Measurements from ENCODE around the gene ROBO1.

DNA sequence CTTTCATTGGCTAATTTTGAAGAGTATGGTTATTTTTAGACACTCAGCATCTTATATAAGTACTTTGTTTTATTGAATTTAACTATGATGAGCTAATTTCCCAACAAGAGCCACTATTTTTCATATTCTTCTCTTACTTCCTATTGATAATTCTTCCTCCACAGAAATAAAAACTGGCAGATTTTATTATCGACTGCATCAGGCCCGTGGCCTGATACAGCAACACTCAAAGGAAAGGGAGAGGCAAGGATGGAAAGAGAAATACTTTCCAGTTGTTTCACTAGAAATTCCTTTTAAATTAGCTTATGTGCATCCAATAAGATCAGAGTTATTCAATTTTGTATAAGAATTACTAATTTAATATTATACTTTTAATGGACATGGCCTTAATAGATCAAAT, 886.3 kb downstream of the ROBO1 start:
- TF ChIP-seq EZH2 (IDR thresholded peaks at IDR 0.05; ENCODE audit: low read length): no peak
- TF ChIP-seq, protein P1, sequence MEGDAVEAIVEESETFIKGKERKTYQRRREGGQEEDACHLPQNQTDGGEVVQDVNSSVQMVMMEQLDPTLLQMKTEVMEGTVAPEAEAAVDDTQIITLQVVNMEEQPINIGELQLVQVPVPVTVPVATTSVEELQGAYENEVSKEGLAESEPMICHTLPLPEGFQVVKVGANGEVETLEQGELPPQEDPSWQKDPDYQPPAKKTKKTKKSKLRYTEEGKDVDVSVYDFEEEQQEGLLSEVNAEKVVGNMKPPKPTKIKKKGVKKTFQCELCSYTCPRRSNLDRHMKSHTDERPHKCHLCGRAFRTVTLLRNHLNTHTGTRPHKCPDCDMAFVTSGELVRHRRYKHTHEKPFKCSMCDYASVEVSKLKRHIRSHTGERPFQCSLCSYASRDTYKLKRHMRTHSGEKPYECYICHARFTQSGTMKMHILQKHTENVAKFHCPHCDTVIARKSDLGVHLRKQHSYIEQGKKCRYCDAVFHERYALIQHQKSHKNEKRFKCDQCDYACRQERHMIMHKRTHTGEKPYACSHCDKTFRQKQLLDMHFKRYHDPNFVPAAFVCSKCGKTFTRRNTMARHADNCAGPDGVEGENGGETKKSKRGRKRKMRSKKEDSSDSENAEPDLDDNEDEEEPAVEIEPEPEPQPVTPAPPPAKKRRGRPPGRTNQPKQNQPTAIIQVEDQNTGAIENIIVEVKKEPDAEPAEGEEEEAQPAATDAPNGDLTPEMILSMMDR (optimal IDR thresholded peaks at IDR 0.05 in 1 of 3, IDR thresholded peaks at IDR 0.05 in 1 of 3, conservative IDR thresholded peaks at IDR 0.05 in 1 of 3; ENCODE audit: extremely low read depth in 1 of 3, insufficient read depth in 2 of 3, low read length in 3 of 3): no peak
